Cardiac muscle cell (in vitro differentiated cells and primary cell): Measurements from ENCODE around the gene TMEM128. TPM values are rescaled to one million over a fixed set of nuclear protein-coding genes. Genes with fewer than 3 reads are reported as not detected.

Source experiments
- DNase-seq, 2 donors: peaks; one replicate each; pipeline versions ENCODE4 v3.0.0 to v3.0.0-alpha.2; 2010 to 2017; ENCODE audit warnings: low read depth in 1 of 2, low spot score in 1 of 2
- H3K27ac ChIP-seq: fragments of 200-600 bp; sonication (generic); 2 replicates; pipeline ENCODE4 v1.5.1; 2016
- H3K27me3 ChIP-seq: fragments of 200-600 bp; sonication (generic); 2 replicates; pipeline ENCODE4 v1.6.0; 2016; ENCODE audit warnings: control low read depth
- H3K36me3 ChIP-seq: fragments of 200-600 bp; sonication (generic); 2 replicates; pipeline ENCODE4 v1.5.1; 2016; ENCODE audit warnings: control low read depth
- H3K4me1 ChIP-seq: fragments of 200-600 bp; sonication (generic); 2 replicates; pipeline ENCODE4 v1.8.1; 2017; ENCODE audit warnings: low read depth, mild to moderate bottlenecking, mixed run types
- H3K4me3 ChIP-seq: fragments of 200-600 bp; sonication (generic); 2 replicates; pipeline ENCODE4 v1.5.1; 2016; ENCODE audit warnings: mild to moderate bottlenecking
- H3K9me3 ChIP-seq: fragments of 200-600 bp; sonication (generic); 2 replicates; pipeline ENCODE4 v1.5.1; 2017; ENCODE audit warnings: low read depth, mild to moderate bottlenecking, control low read depth
- CTCF ChIP-seq: IDR thresholded peaks from 2 replicates; pipeline ENCODE4 v1.5.1; 2012; ENCODE audit warnings: low read depth, mild to moderate bottlenecking, low read length
- polyA plus RNA-seq: library from polyadenylated mRNA; unstranded; fragments of >200 nt; fragmentation: Nextera tagmentation; extraction: Ambion mirVana; gene quantifications from 2 replicates; pipeline ENCODE4 v1.2.1, GENCODE V29; 2016
- total RNA-seq: library from RNA; depleted of rRNA; stranded (reverse); fragments of >200 nt; gene quantifications from 2 replicates; pipeline ENCODE4 v1.2.3, GENCODE V29; 2016

Gene TMEM128
- total and polyA plus RNA-seq, 2 experiments from 2014 or later = 15.2 to 50.5 TPM

- no peak overlapping the region for H3K4me3 ChIP-seq
- no peak for DNase-seq
- peaks cover 18% of the 10 kb centered on the region for H3K36me3 ChIP-seq
- no peak for TF ChIP-seq CTCF
- no peaks in the 10 kb centered on the region for H3K4me1 ChIP-seq
- no peaks in the 10 kb centered on the region for H3K9me3 ChIP-seq
- H3K27me3 ChIP-seq = peaks cover 24% of the 10 kb centered on the region
- no peak overlapping the region for H3K27ac ChIP-seq
These were observed 14.4 kb downstream of the TMEM128 start for GRCh38 chr4:4233610-4234009.

GRCh38 chr4:4228356-4228668 lies 19.7 kb downstream of the TMEM128 start:
- Histone ChIP-seq H3K4me1 (no peaks in the 10 kb centered on the region), H3K27me3 (peaks cover 76% of the 10 kb centered on the region), H3K9me3 (no peaks in the 10 kb centered on the region), H3K4me3 (no peak overlapping the region), H3K27ac (no peak overlapping the region), H3K36me3 (no peaks in the 10 kb centered on the region)
- no peak for TF ChIP-seq CTCF
- no peak for DNase-seq

- DNase-seq = no peak
- H3K4me1 ChIP-seq = no peaks in the 10 kb centered on the region
- no peak overlapping the region for H3K27ac ChIP-seq
- no peaks in the 10 kb centered on the region for H3K36me3 ChIP-seq
- no peak for TF ChIP-seq CTCF
- no peaks in the 10 kb centered on the region for H3K9me3 ChIP-seq
- H3K4me3 ChIP-seq = no peak overlapping the region
- H3K27me3 ChIP-seq = peaks cover 82% of the 10 kb centered on the region
These were observed 20.3 kb downstream of the TMEM128 start for GRCh38 chr4:4227510-4228355.

- no peak for DNase-seq
- Histone ChIP-seq H3K9me3 (no peaks in the 10 kb centered on the region), H3K36me3 (no peaks in the 10 kb centered on the region), H3K4me1 (no peaks in the 10 kb centered on the region), H3K4me3 (no peak within 1 kb of the TSS), H3K27ac (no peak within 1 kb of the TSS), H3K27me3 (peaks cover 91% of the 10 kb centered on the region)
- no peak for TF ChIP-seq CTCF
These were observed 21.2 kb downstream of the TMEM128 start, which contains the start of gene OTOP1 for GRCh38 chr4:4226606-4227438. Gene OTOP1 (minus strand): TSS chr4:4226929. CDS start chr4:4226864, 65 bp downstream.

GRCh38 chr4:4225915-4226605 lies 22.0 kb downstream of the TMEM128 start:
- DNase-seq = peak in 1 of 2 donors; percentile 23
- no peak for TF ChIP-seq CTCF
- H3K27ac ChIP-seq = no peak overlapping the region
- H3K9me3 ChIP-seq = no peaks in the 10 kb centered on the region
- H3K4me1 ChIP-seq = no peaks in the 10 kb centered on the region
- H3K27me3 ChIP-seq = peaks cover 97% of the 10 kb centered on the region
- no peak overlapping the region for H3K4me3 ChIP-seq
- H3K36me3 ChIP-seq = no peaks in the 10 kb centered on the region
